A549 (cell line): Measurements from ENCODE around the gene CBX4.

Experiments used
- EP300 ChIP-seq, 2 experiments: fragments of >200 bp; sonication (Bioruptor Twin); formaldehyde crosslinking; IDR thresholded peaks; 2 replicates in 1 of 2; 3 replicates in 1 of 2; pipeline ENCODE4 v1.6.1; 2016 to 2017
- MAZ ChIP-seq: fragments of 150-350 bp; IDR thresholded peaks from 2 replicates; pipeline ENCODE4 v1.6.1; 2014; ENCODE audit warnings: antibody characterized with exemption, low read depth, low read length, borderline replicate concordance

DNA sequence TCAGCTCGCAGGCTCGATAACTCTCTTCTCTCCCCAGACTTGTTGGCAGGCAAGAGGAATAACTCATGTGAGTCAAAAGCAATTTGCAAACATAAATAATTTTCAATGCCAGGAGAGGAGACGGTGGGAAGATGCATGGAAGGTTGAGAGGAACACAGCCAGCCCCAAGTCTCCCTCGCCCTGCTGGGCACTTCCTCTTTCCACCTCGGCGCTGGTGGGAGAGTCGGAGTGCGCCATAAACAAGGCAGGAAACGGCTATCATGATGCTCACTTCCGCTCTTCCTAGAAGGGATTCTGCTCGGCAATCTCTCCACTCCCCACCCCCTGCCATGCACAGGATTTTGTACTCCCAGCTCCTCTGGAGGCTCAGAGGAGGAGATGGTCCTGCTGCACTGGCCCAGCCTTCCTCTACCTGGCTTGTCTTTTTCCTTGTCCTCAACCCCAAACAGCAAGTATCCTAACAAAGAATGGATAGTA lies 13.0 kb downstream of the CBX4 start:
- TF ChIP-seq EP300 (IDR thresholded peaks at IDR 0.05), result no peak
- no peak for TF ChIP-seq MAZ
